ENCODE measurements around the gene CTNNA3.

The CTNNA3 gene

GRCh38 chr10:66167816-66168215, 1528.2 kb downstream of the CTNNA3 start:
- Histone ChIP-seq H3K4me1 (ENCODE audit: control insufficient read depth, insufficient read depth, low read length) (no peaks in the 10 kb centered on the region), H3K4me3 (ENCODE audit: low read length) (no peak overlapping the region), H3K27me3 (replicated peaks; ENCODE audit: control insufficient read depth, insufficient read depth, low read length) (no peaks in the 10 kb centered on the region), H3K36me3 (ENCODE audit: control insufficient read depth, insufficient read depth, low read length, severe bottlenecking) (no peaks in the 10 kb centered on the region), H3K9me3 (ENCODE audit: control insufficient read depth, low read length) (no peaks in the 10 kb centered on the region), H3K9ac (ENCODE audit: low read length) (no peak overlapping the region)
- DNase-seq (ENCODE audit: low read depth): peak; percentile 1

DNA sequence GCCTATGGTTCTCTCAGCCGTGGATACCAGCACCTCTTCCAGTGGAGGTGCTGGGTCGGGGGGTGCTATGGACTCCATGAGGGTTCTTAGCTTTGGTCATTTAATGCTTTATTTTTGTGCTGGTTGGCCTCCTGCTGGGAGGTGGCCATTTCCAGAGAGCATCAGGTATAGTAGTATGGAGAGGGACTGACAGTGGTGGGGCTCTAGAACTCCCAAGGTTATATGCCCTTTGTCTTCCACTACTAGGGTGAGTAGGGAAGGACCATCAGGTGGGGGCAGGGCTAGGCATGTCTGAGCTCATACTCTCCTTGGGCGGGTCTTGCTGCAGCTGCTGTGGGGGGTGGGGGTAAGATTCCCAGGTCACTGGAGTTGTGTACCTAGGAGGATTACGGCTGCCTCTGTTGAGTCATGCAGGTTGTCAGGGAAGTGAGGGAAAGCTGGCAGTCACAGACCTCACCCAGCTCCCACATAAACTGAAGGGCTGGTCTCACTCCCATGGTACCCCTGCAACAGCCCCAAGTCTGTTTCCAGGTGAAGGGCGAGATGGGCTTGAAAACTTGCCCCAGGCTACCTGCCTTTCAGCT, 1533.3 kb downstream of the CTNNA3 start:
- no peaks in the 10 kb centered on the region for H3K9me3 ChIP-seq (ENCODE audit: control insufficient read depth, low read length)
- no peaks in the 10 kb centered on the region for H3K36me3 ChIP-seq (ENCODE audit: control insufficient read depth, insufficient read depth, low read length, severe bottlenecking)
- H3K27me3 ChIP-seq (replicated peaks; ENCODE audit: control insufficient read depth, insufficient read depth, low read length): no peaks in the 10 kb centered on the region
- no peak for DNase-seq (ENCODE audit: low read depth)
- no peak overlapping the region for H3K9ac ChIP-seq (ENCODE audit: low read length)
- no peaks in the 10 kb centered on the region for H3K4me1 ChIP-seq (ENCODE audit: control insufficient read depth, insufficient read depth, low read length)
- H3K4me3 ChIP-seq (ENCODE audit: low read length): no peak overlapping the region

DNA sequence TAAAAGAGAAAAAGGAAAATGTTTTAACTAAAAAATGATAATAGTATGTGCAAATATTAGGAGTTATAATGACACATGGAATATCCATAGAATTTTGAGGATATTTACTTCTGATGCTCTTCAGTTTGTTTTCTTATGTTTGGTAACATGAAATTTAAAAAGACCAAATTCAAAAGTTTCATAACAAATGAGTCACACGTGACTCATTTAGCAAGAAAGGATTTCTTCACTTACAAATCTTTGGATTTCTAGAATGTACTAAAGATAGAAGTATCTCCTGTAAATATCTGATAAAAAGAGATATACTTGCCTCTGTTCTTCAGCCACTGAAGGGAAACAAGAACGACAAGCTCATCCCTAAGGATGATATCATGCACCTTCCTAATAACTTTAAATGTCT, 1544.6 kb downstream of the CTNNA3 start:
- Histone ChIP-seq H3K36me3 (ENCODE audit: control insufficient read depth, insufficient read depth, low read length, severe bottlenecking) (no peaks in the 10 kb centered on the region), H3K27me3 (replicated peaks; ENCODE audit: control insufficient read depth, insufficient read depth, low read length) (no peaks in the 10 kb centered on the region), H3K9me3 (ENCODE audit: control insufficient read depth, low read length) (no peaks in the 10 kb centered on the region), H3K4me1 (ENCODE audit: control insufficient read depth, insufficient read depth, low read length) (peaks cover 5% of the 10 kb centered on the region), H3K4me3 (ENCODE audit: low read length) (no peak overlapping the region), H3K9ac (ENCODE audit: low read length) (no peak overlapping the region)
- peak; percentile 15 for DNase-seq (ENCODE audit: low read depth)

DNA sequence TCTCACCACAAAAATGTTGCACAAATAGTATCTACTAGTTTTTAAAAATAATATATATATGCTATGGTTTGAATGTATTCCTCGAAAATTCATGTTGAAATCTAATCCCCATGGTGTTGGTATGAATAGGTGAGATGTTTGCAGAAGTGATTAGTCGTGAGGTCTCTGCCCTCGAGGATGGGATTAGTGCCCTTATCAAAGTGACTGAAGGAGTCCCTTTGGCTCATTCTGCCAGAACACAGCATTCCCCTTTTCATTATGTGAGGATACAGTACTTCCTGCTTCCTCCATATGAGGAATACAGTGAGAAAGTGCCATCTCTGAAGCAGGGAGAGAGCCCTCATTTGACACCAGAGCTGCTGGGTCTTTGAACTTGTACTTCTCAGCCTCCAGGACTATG, 1547.7 kb downstream of the CTNNA3 start:
- DNase-seq (ENCODE audit: low read depth): no peak

GRCh38 chr10:66144016-66144415, 1552.0 kb downstream of the CTNNA3 start:
- Histone ChIP-seq H3K9ac (ENCODE audit: low read length) (no peak overlapping the region), H3K27me3 (replicated peaks; ENCODE audit: control insufficient read depth, insufficient read depth, low read length) (no peaks in the 10 kb centered on the region), H3K9me3 (ENCODE audit: control insufficient read depth, low read length) (no peaks in the 10 kb centered on the region), H3K36me3 (ENCODE audit: control insufficient read depth, insufficient read depth, low read length, severe bottlenecking) (no peaks in the 10 kb centered on the region), H3K4me1 (ENCODE audit: control insufficient read depth, insufficient read depth, low read length) (no peaks in the 10 kb centered on the region), H3K4me3 (ENCODE audit: low read length) (no peak overlapping the region)
- DNase-seq (ENCODE audit: low read depth): peak; percentile 7

More for the DNA sequence above, 1547.7 kb downstream of the CTNNA3 start:
- H3K9me3 ChIP-seq (ENCODE audit: control insufficient read depth, low read length): no peaks in the 10 kb centered on the region
- H3K4me3 ChIP-seq (ENCODE audit: low read length): no peak overlapping the region
- H3K4me1 ChIP-seq (ENCODE audit: control insufficient read depth, insufficient read depth, low read length): peaks cover 5% of the 10 kb centered on the region
- no peaks in the 10 kb centered on the region for H3K36me3 ChIP-seq (ENCODE audit: control insufficient read depth, insufficient read depth, low read length, severe bottlenecking)
- H3K27me3 ChIP-seq (replicated peaks; ENCODE audit: control insufficient read depth, insufficient read depth, low read length): no peaks in the 10 kb centered on the region
- no peak overlapping the region for H3K9ac ChIP-seq (ENCODE audit: low read length)

- no peak overlapping the region for H3K9ac ChIP-seq (ENCODE audit: low read length)
- H3K4me1 ChIP-seq (ENCODE audit: control insufficient read depth, insufficient read depth, low read length): no peaks in the 10 kb centered on the region
- H3K4me3 ChIP-seq (ENCODE audit: low read length): no peak overlapping the region
- no peaks in the 10 kb centered on the region for H3K9me3 ChIP-seq (ENCODE audit: control insufficient read depth, low read length)
- DNase-seq (ENCODE audit: low read depth): no peak
- no peaks in the 10 kb centered on the region for H3K36me3 ChIP-seq (ENCODE audit: control insufficient read depth, insufficient read depth, low read length, severe bottlenecking)
- peaks cover 3% of the 10 kb centered on the region for H3K27me3 ChIP-seq (replicated peaks; ENCODE audit: control insufficient read depth, insufficient read depth, low read length)
Observed at GRCh38 chr10:66102756-66103155, 1593.2 kb downstream of the CTNNA3 start.

- Histone ChIP-seq H3K27me3 (replicated peaks; ENCODE audit: control insufficient read depth, insufficient read depth, low read length) (peaks cover 3% of the 10 kb centered on the region), H3K4me1 (ENCODE audit: control insufficient read depth, insufficient read depth, low read length) (no peaks in the 10 kb centered on the region), H3K4me3 (ENCODE audit: low read length) (no peak overlapping the region), H3K9me3 (ENCODE audit: control insufficient read depth, low read length) (no peaks in the 10 kb centered on the region), H3K36me3 (ENCODE audit: control insufficient read depth, insufficient read depth, low read length, severe bottlenecking) (no peaks in the 10 kb centered on the region), H3K9ac (ENCODE audit: low read length) (no peak overlapping the region)
- DNase-seq (ENCODE audit: low read depth): no peak
Observed at GRCh38 chr10:66098595-66099480, 1597.2 kb downstream of the CTNNA3 start.

DNA sequence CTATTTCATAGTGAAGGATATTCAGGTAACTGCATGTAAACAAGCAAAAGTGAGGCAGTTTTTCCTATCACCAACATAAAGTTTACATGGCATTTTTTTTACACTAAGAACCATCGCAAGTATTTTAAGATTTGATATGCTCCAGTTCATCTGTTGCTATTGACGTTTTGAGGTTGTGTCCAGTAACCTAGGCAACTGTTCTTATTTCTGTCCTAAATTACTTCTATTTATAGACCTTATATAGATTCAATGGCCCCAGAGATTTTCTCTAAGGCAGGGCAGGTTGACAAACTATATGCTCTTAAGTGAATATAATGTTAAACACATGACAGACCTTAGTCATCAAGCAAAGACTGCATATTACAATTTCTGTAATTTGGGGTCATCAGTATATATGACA, 1600.4 kb downstream of the CTNNA3 start:
- no peaks in the 10 kb centered on the region for H3K36me3 ChIP-seq (ENCODE audit: control insufficient read depth, insufficient read depth, low read length, severe bottlenecking)
- no peaks in the 10 kb centered on the region for H3K9me3 ChIP-seq (ENCODE audit: control insufficient read depth, low read length)
- DNase-seq (ENCODE audit: low read depth): no peak
- no peak overlapping the region for H3K9ac ChIP-seq (ENCODE audit: low read length)
- H3K4me3 ChIP-seq (ENCODE audit: low read length): no peak overlapping the region
- no peaks in the 10 kb centered on the region for H3K27me3 ChIP-seq (replicated peaks; ENCODE audit: control insufficient read depth, insufficient read depth, low read length)
- H3K4me1 ChIP-seq (ENCODE audit: control insufficient read depth, insufficient read depth, low read length): no peaks in the 10 kb centered on the region

GRCh38 chr10:66085906-66086305, 1610.1 kb downstream of the CTNNA3 start:
- Histone ChIP-seq H3K9me3 (ENCODE audit: control insufficient read depth, low read length) (no peaks in the 10 kb centered on the region), H3K27me3 (replicated peaks; ENCODE audit: control insufficient read depth, insufficient read depth, low read length) (no peaks in the 10 kb centered on the region), H3K9ac (ENCODE audit: low read length) (no peak overlapping the region), H3K36me3 (ENCODE audit: control insufficient read depth, insufficient read depth, low read length, severe bottlenecking) (no peaks in the 10 kb centered on the region), H3K4me3 (ENCODE audit: low read length) (no peak overlapping the region), H3K4me1 (ENCODE audit: control insufficient read depth, insufficient read depth, low read length) (no peaks in the 10 kb centered on the region)
- no peak for DNase-seq (ENCODE audit: low read depth)

- Histone ChIP-seq H3K36me3 (ENCODE audit: control insufficient read depth, insufficient read depth, low read length, severe bottlenecking) (no peaks in the 10 kb centered on the region), H3K27me3 (replicated peaks; ENCODE audit: control insufficient read depth, insufficient read depth, low read length) (no peaks in the 10 kb centered on the region), H3K9me3 (ENCODE audit: control insufficient read depth, low read length) (no peaks in the 10 kb centered on the region), H3K9ac (ENCODE audit: low read length) (no peak overlapping the region), H3K4me3 (ENCODE audit: low read length) (no peak overlapping the region), H3K4me1 (ENCODE audit: control insufficient read depth, insufficient read depth, low read length) (no peaks in the 10 kb centered on the region)
- DNase-seq (ENCODE audit: low read depth): no peak
Observed at GRCh38 chr10:66071907-66072306, 1624.1 kb downstream of the CTNNA3 start.

GRCh38 chr10:66058594-66058993, 1637.4 kb downstream of the CTNNA3 start:
- no peak for DNase-seq (ENCODE audit: low read depth)
- no peaks in the 10 kb centered on the region for H3K9me3 ChIP-seq (ENCODE audit: control insufficient read depth, low read length)
- no peaks in the 10 kb centered on the region for H3K36me3 ChIP-seq (ENCODE audit: control insufficient read depth, insufficient read depth, low read length, severe bottlenecking)
- no peak overlapping the region for H3K4me3 ChIP-seq (ENCODE audit: low read length)
- no peak overlapping the region for H3K9ac ChIP-seq (ENCODE audit: low read length)
- no peaks in the 10 kb centered on the region for H3K27me3 ChIP-seq (replicated peaks; ENCODE audit: control insufficient read depth, insufficient read depth, low read length)
- no peaks in the 10 kb centered on the region for H3K4me1 ChIP-seq (ENCODE audit: control insufficient read depth, insufficient read depth, low read length)
